Fibroblast of pulmonary artery (primary cell): ENCODE measurements around the gene TGM3.

ENCODE experiments used
- DNase-seq: peaks from one replicate; pipeline ENCODE4 v3.0.0-alpha.2; 2010; ENCODE audit warnings: low read depth
- H3K4me3 ChIP-seq: replicated peaks from 2 replicates; pipeline ENCODE4 v1.5.1; 2011; ENCODE audit warnings: low read depth, mild to moderate bottlenecking, control low read depth, low read length, moderate library complexity
- CTCF ChIP-seq: IDR thresholded peaks from 2 replicates; pipeline ENCODE4 v1.5.1; 2011; ENCODE audit warnings: mild to moderate bottlenecking, control low read depth, low read length, inconsistent platforms; ENCODE audit errors: missing control alignments

The TGM3 gene, protein sequence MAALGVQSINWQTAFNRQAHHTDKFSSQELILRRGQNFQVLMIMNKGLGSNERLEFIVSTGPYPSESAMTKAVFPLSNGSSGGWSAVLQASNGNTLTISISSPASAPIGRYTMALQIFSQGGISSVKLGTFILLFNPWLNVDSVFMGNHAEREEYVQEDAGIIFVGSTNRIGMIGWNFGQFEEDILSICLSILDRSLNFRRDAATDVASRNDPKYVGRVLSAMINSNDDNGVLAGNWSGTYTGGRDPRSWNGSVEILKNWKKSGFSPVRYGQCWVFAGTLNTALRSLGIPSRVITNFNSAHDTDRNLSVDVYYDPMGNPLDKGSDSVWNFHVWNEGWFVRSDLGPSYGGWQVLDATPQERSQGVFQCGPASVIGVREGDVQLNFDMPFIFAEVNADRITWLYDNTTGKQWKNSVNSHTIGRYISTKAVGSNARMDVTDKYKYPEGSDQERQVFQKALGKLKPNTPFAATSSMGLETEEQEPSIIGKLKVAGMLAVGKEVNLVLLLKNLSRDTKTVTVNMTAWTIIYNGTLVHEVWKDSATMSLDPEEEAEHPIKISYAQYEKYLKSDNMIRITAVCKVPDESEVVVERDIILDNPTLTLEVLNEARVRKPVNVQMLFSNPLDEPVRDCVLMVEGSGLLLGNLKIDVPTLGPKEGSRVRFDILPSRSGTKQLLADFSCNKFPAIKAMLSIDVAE

DNA sequence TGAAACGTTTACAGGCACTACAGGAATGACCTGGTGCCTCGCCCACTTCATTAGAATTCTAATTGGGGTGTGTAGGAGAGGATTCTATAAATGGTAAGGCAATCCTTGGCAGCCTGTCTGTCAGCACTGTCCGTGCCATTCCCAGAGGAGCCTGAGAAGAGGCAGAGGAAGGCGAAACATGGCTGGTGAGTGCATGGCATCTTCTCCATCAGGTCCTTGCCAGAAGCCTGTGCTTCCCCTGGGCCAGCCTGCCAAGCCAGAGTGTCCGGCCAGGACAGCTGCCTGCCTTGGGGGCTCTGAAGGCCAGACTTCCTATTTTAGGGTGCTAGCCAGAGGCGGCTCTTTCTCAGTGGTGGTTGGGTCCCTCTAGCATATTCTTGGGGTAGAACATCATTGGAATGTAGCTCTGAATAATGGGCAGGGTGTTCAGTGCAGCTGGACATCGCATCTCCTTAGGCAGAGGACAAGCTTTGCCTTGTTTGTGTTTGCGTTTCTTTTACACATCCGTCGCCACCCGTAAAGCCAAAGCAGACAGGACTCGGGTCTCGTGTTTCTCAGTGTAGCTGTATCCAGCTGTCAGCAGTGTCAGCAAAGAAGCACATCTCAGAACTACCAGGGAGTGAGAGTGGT is at the start of gene TGM3:
TSS of gene TGM3 (plus strand) at position 116 of the 630 bp plus-strand sequence. CDS start at position 179, 63 bp downstream.
- DNase-seq: no peak
- TF ChIP-seq CTCF: no peak
- no peak within 1 kb of the TSS for H3K4me3 ChIP-seq

- H3K4me3 ChIP-seq: no peak overlapping the region
- no peak for DNase-seq
- no peak for TF ChIP-seq CTCF
These were observed 49.7 kb upstream of the TGM3 start for GRCh38 chr20:2246069-2246491.

GRCh38 chr20:2248837-2249236 is 47.0 kb upstream of the TGM3 start:
- TF ChIP-seq CTCF: no peak
- DNase-seq: no peak
- H3K4me3 ChIP-seq: no peak overlapping the region

- no peak for TF ChIP-seq CTCF
- DNase-seq: no peak
- H3K4me3 ChIP-seq: no peak overlapping the region
These were observed 45.9 kb upstream of the TGM3 start for GRCh38 chr20:2249935-2250334.

DNA sequence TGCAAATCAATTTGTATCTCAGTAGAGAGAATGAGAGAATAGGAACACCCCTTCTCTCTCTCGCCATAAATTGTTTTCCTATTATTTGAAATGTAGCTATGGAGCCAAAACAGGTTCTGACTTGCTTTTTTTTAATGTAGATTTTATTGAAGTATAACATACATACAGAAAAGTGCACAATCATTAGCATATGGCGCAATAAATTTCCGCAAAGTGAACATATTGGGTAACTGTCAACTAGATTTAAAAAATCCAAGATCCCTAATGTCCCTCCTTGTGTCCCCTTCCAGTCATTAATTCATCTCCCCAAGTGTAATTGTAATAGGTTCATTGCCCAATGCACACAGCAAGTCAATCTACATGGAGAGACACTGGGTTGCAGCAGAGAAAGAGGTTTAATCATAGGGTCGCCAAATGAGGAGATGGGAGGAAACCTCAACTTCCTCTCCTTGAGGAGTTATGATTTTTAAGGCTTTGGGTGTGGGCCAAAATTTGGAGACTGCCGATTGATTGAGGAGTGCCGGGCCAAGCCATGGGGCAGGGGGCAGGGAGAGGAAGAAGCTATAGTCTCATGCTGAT is 43.3 kb upstream of the TGM3 start:
- no peak for TF ChIP-seq CTCF
- no peak overlapping the region for H3K4me3 ChIP-seq

GRCh38 chr20:2253256-2253655 is 42.5 kb upstream of the TGM3 start:
- DNase-seq: no peak
- no peak for TF ChIP-seq CTCF
- H3K4me3 ChIP-seq: no peak overlapping the region

More for the DNA sequence above, 43.3 kb upstream of the TGM3 start:
- DNase-seq: no peak
